OCI-LY1 (cell line): Measurements from ENCODE around the gene POU2F1.

Source experiments
- EZH2 ChIP-seq: fragments of 200-600 bp; sonication (generic), shearing (Covaris generic); IDR thresholded peaks from 2 replicates; pipeline ENCODE4 v1.8.0; 2017; ENCODE audit warnings: borderline replicate concordance, mixed run types, mild to moderate bottlenecking, antibody characterized with exemption, low read length, moderate library complexity, mixed read lengths
- TF ChIP-seq, protein P1 (sequence below): fragments of 200-600 bp; sonication (generic), shearing (Covaris generic); IDR thresholded peaks from 2 replicates; pipeline ENCODE4 v1.5.1; 2017; ENCODE audit warnings: mild to moderate bottlenecking, antibody characterized with exemption, low read length, moderate library complexity, mixed read lengths

GRCh38 chr1:167357305-167357704 lies 136.6 kb downstream of the POU2F1 start:
- TF ChIP-seq, protein P1, sequence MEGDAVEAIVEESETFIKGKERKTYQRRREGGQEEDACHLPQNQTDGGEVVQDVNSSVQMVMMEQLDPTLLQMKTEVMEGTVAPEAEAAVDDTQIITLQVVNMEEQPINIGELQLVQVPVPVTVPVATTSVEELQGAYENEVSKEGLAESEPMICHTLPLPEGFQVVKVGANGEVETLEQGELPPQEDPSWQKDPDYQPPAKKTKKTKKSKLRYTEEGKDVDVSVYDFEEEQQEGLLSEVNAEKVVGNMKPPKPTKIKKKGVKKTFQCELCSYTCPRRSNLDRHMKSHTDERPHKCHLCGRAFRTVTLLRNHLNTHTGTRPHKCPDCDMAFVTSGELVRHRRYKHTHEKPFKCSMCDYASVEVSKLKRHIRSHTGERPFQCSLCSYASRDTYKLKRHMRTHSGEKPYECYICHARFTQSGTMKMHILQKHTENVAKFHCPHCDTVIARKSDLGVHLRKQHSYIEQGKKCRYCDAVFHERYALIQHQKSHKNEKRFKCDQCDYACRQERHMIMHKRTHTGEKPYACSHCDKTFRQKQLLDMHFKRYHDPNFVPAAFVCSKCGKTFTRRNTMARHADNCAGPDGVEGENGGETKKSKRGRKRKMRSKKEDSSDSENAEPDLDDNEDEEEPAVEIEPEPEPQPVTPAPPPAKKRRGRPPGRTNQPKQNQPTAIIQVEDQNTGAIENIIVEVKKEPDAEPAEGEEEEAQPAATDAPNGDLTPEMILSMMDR: no peak
- TF ChIP-seq EZH2: no peak
